ENCODE data around the gene DUS2.

DNA sequence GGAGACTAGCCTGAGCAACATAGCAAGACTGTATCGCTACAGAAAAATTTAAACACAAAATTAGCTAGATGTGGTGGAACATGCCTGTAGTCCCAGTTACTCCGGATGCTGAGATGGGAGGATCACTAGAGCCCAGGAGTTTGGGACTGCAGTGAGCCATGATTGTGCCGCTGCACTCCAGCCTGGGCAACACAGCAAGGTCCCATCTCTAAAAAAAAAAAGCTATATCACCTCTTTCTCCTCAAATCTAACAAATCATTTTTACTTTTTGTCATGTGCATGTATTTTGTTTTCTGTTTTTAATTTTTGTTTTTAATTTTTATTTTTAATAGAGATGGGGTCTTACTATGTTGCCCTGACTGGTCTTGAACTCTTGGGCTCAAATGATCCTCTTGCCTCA, 5.9 kb downstream of the DUS2 start:
- TF ChIP-seq, protein P1, sequence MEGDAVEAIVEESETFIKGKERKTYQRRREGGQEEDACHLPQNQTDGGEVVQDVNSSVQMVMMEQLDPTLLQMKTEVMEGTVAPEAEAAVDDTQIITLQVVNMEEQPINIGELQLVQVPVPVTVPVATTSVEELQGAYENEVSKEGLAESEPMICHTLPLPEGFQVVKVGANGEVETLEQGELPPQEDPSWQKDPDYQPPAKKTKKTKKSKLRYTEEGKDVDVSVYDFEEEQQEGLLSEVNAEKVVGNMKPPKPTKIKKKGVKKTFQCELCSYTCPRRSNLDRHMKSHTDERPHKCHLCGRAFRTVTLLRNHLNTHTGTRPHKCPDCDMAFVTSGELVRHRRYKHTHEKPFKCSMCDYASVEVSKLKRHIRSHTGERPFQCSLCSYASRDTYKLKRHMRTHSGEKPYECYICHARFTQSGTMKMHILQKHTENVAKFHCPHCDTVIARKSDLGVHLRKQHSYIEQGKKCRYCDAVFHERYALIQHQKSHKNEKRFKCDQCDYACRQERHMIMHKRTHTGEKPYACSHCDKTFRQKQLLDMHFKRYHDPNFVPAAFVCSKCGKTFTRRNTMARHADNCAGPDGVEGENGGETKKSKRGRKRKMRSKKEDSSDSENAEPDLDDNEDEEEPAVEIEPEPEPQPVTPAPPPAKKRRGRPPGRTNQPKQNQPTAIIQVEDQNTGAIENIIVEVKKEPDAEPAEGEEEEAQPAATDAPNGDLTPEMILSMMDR (conservative IDR thresholded peaks at IDR 0.05; ENCODE audit: low read depth, low read length) = no peak
- no peak for TF ChIP-seq EZH2 (IDR thresholded peaks at IDR 0.05; ENCODE audit: low read length, unreplicated experiment)
